ENCODE data around the gene PRPF6.
A peak's percentile ranks its signal among the peaks of the same experiment; 100 is the strongest.

The PRPF6 gene

DNA sequence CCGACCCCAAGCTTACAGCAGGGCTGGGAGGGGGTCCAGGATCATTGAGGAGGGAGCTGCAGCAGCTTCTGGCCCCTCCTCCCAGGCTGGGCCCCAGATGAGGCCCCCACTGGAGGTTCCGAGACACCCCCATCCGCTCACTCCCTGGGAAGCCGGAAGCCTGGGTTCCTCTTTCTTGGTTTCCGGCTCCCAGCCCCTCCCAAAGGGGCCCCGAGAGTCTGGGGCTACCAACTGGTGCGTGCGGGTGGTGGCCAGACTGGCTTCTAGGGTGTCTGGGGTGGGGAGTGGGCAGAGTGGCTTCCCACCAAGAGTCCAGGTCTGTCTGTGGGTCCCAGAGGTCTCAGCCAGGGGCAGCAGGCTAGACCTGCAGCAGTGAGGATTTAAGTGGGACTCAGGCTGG, 96.2 kb downstream of the PRPF6 start:
- TF ChIP-seq, protein P1, sequence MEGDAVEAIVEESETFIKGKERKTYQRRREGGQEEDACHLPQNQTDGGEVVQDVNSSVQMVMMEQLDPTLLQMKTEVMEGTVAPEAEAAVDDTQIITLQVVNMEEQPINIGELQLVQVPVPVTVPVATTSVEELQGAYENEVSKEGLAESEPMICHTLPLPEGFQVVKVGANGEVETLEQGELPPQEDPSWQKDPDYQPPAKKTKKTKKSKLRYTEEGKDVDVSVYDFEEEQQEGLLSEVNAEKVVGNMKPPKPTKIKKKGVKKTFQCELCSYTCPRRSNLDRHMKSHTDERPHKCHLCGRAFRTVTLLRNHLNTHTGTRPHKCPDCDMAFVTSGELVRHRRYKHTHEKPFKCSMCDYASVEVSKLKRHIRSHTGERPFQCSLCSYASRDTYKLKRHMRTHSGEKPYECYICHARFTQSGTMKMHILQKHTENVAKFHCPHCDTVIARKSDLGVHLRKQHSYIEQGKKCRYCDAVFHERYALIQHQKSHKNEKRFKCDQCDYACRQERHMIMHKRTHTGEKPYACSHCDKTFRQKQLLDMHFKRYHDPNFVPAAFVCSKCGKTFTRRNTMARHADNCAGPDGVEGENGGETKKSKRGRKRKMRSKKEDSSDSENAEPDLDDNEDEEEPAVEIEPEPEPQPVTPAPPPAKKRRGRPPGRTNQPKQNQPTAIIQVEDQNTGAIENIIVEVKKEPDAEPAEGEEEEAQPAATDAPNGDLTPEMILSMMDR (IDR thresholded peaks at IDR 0.05; ENCODE audit: insufficient read depth, low read length, missing control alignments), result no peak
- ChIA-PET POLR2A (no interaction called here), CTCF (interaction anchor here (0.9 kb wide), 1 partner anchor 39 kb away, joined by 3 read pairs; no protein-coding TSS in a partner anchor)
- H3K4me3 ChIP-seq (ENCODE audit: low read depth, low read length), result no peak overlapping the region
- no peak for DNase-seq (ENCODE audit: low read depth, low spot score)

DNA sequence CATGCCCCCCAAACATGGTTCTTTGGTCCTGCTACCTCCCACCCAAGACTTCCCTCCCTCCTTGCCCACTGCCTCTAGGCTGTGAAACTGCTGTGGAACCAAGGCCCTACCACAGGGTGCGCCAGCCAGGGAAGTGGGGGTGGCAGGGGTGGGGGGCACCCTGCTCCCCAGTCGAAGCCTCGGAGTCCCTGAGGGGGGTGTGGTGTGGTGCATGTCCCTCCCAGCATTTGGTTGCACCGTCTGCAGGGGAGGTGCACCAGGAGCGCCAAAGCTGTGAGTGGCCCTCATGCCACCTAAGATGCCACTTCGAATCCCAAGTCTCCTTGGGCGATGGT, 96.6 kb downstream of the PRPF6 start:
- TF ChIP-seq, protein P1 (IDR thresholded peaks at IDR 0.05; ENCODE audit: insufficient read depth, low read length, missing control alignments), result no peak
- no peak for DNase-seq (ENCODE audit: low read depth, low spot score)
- ChIA-PET POLR2A (interaction anchor here (1.0 kb wide), 1 partner anchor 15 kb away, joined by 3 read pairs; the partner anchor contains the start of gene TCEA2), CTCF (interaction anchor here (1.0 to 8.7 kb wide), 2 partner anchors 8 to 44 kb away, joined by 3 to 51 read pairs; no protein-coding TSS in a partner anchor)
- H3K4me3 ChIP-seq (ENCODE audit: low read depth, low read length), result no peak overlapping the region

DNA sequence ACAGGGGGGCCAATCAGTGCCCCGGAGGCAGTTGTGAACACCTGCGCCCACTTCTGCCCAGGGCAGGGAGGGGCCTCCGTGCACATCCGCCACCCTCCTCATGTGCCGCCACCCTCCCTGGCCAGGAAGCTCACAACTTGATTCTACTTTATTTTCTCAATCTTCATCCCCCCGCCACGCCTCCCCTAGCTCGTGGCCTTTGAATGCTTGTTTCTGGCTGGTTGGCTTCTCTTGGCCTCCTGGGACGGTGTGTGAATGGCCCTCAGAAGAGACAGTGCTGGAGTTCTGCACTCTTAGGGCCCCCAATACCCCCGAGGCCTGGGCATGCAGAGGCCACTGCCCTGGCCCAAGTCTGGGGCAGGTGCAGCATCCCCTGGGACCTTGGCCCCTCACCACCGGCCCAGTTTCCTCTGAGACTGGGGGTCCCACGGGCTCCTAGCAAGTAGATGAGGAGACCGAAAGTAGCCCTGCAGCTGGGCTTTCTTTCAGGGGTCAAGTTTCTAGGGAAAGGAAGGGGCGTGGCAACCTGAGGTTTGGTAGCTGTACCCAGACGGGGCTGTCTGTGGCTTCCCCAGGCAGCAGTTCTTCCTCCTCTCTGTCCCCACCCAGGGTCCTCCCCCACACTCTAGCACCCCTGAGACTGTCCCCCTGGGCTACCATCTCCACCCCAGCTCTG, 97.1 kb downstream of the PRPF6 start:
- H3K4me3 ChIP-seq (ENCODE audit: low read depth, low read length), result peak overlapping the region; percentile 67
- DNase-seq (ENCODE audit: low read depth, low spot score), result no peak
- ChIA-PET CTCF (interaction anchor here (0.9 to 8.7 kb wide), 3 partner anchors 8 to 540 kb away, joined by 3 to 51 read pairs (median 3); no protein-coding TSS in a partner anchor), POLR2A (interaction anchor here (1.0 to 2.3 kb wide), 2 partner anchors 9 to 15 kb away, joined by 3 to 7 read pairs; partner anchors contain the start of gene TCEA2)
- TF ChIP-seq, protein P1 (IDR thresholded peaks at IDR 0.05; ENCODE audit: insufficient read depth, low read length, missing control alignments), result no peak

DNA sequence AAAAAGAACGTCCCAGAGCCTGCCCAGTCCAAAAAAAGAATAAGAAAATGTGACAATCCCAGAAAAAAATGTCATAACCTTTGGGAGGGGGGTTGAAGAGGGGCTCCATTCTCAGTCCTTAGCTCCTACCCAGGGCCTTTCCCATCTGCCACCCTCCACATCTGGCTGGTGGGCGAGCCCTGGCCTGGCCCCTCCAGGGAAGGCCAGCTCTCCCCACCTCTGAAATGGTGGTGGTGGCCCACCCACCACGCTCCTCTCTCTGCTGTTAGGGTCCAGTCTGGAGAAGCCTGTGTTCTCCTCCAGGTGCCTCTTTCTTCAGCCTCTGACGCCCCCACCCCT, 98.0 kb downstream of the PRPF6 start:
- no peak for DNase-seq (ENCODE audit: low read depth, low spot score)
- POLR2A ChIA-PET, result interaction anchor here (1.2 to 2.3 kb wide), 2 partner anchors 10 to 13 kb away, joined by 3 to 7 read pairs; no protein-coding TSS in a partner anchor
- H3K4me3 ChIP-seq (ENCODE audit: low read depth, low read length), result peak overlapping the region; percentile 67
- TF ChIP-seq, protein P1 (IDR thresholded peaks at IDR 0.05; ENCODE audit: insufficient read depth, low read length, missing control alignments), result no peak
- CTCF ChIA-PET, result interaction anchor here (0.7 to 8.7 kb wide), 5 partner anchors 9 to 42 kb away, joined by 3 to 51 read pairs (median 5); no protein-coding TSS in a partner anchor

DNA sequence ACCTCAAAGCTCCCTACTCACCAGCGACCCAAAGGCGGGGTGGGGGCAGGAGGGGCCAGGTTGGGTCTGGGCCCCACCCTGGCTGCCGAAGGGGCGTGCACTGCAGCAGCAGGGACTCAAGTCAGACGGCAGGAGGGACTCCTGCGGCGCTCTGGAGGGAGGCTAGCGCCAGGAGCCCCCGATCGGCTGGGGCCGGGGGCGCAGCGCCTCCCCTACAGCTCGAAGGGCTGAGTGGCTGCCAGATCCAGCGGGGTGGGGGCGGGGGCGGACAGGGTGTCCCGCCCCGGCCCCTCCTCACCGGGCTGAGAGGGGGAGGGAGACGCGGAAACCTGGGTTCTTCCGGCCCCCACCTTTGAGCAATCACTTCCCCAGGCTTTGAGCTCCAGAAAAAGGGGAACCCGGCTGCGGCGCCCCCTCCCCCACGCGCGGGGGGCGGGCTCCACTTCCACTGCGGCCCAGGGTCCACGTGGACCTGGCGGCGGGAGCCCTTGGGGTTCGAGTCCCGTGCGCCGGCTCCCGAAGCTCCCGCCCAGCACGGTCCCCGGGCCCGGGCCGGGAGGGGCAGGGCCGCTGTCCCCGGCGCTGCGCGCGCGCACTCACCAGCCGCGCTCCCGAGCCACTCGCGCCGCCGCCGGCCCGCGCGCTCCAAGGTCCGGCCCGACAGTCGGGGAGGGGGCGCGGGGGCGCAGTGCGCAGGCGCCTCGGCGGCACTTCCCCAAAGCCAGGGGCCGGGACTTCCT, 98.5 kb downstream of the PRPF6 start, which contains the start of gene RGS19:
TSS of gene RGS19 (minus strand) at position 246 of the 740 bp plus-strand sequence. CDS start 2,632 bp downstream, outside the sequence.
- CTCF ChIA-PET, result interaction anchor here (0.7 to 8.7 kb wide), 6 partner anchors 9 to 42 kb away, joined by 3 to 51 read pairs (median 4); no protein-coding TSS in a partner anchor
- H3K4me3 ChIP-seq (ENCODE audit: low read depth, low read length), result peak within 1 kb of the TSS; percentile 67

More for the DNA sequence above, 98.5 kb downstream of the PRPF6 start, which contains the start of gene RGS19:
- DNase-seq (ENCODE audit: low read depth, low spot score), result no peak
- TF ChIP-seq, protein P1 (IDR thresholded peaks at IDR 0.05; ENCODE audit: insufficient read depth, low read length, missing control alignments), result no peak
- POLR2A ChIA-PET, result interaction anchor here (1.2 to 2.3 kb wide), 2 partner anchors 10 to 14 kb away, joined by 3 to 7 read pairs; no protein-coding TSS in a partner anchor
